Gastroesophageal sphincter (tissue), 4 donors: Measurements from ENCODE around the gene SESN2. TPM values are rescaled to one million over a fixed set of nuclear protein-coding genes. Genes with fewer than 3 reads are reported as not detected.

Experiments used
- ATAC-seq: fragments of 150-250 bp; one replicate; pipeline ENCODE4 v1.9.1; 2016; ENCODE audit warnings: mild to moderate bottlenecking, moderate library complexity
- H3K27ac ChIP-seq, 4 donors: fragments of 200-600 bp; sonication (generic) in 3 of 4; 1 replicate in 3 of 4; 2 replicates in 1 of 4; pipeline ENCODE4 v1.5.1; 2016 to 2019
- H3K27me3 ChIP-seq: fragments of 200-600 bp; sonication (generic); one replicate; pipeline ENCODE4 v1.5.1; 2019
- H3K36me3 ChIP-seq, 2 donors: fragments of 200-600 bp; sonication (generic); one replicate each; pipeline ENCODE4 v1.5.1; 2019; ENCODE audit warnings: control low read depth in 1 of 2
- H3K4me1 ChIP-seq, 3 donors: fragments of 200-600 bp; sonication (generic); 1 replicate in 2 of 3; 2 replicates in 1 of 3; pipeline ENCODE4 v1.5.1; 2016 to 2019; ENCODE audit warnings: control low read depth in 2 of 3
- H3K4me3 ChIP-seq, 2 donors: fragments of 200-600 bp; sonication (generic); one replicate each; pipeline ENCODE4 v1.5.1; 2019; ENCODE audit warnings: mild to moderate bottlenecking in 1 of 2, moderate library complexity in 1 of 2
- H3K9me3 ChIP-seq, 3 donors: fragments of 200-600 bp; sonication (generic); one replicate each; pipeline ENCODE4 v1.5.1; 2017 to 2019; ENCODE audit warnings: control low read depth in 2 of 3
- CTCF ChIP-seq, 4 experiments: fragments of 200-600 bp in 2 of 4; fragments of 450-650 bp in 2 of 4; sonication (generic) in 1 of 4; IDR thresholded peaks; one replicate each; pipeline ENCODE4 v1.5.1; 2017 to 2019; ENCODE audit warnings: antibody characterized with exemption in 4 of 4, mild to moderate bottlenecking in 2 of 4, moderate library complexity in 2 of 4
- EP300 ChIP-seq: sonication (generic); formaldehyde crosslinking; IDR thresholded peaks from one replicate; pipeline ENCODE4 v1.6.1; 2017; ENCODE audit warnings: antibody characterized with exemption, mild to moderate bottlenecking
- POLR2A ChIP-seq, 2 donors: fragments of 450-650 bp; IDR thresholded peaks; one replicate each; pipeline ENCODE4 v1.6.1; 2017; ENCODE audit warnings: antibody characterized with exemption in 2 of 2, mild to moderate bottlenecking in 2 of 2, moderate library complexity in 1 of 2
- POLR2AphosphoS5 ChIP-seq: sonication (generic); formaldehyde crosslinking; IDR thresholded peaks from one replicate; pipeline ENCODE4 v1.6.1; 2017; ENCODE audit warnings: antibody characterized with exemption
- WGBS, 2 donors: methylation state at CpG; one replicate each; pipeline ENCODE4 v1.1.5; 2018; ENCODE audit warnings: low coverage in 1 of 2; 5-methylcytosine and 5-hydroxymethylcytosine counted together
- total RNA-seq, 4 donors: library from RNA; depleted of rRNA; stranded (reverse); fragments of >200 nt; gene quantifications; one replicate each; pipeline ENCODE4 v1.1.0, GENCODE V29; 2016

The SESN2 gene
- total RNA-seq = 1 to 10 TPM; 7.7 to 10.0 (median 8.3) TPM

DNA sequence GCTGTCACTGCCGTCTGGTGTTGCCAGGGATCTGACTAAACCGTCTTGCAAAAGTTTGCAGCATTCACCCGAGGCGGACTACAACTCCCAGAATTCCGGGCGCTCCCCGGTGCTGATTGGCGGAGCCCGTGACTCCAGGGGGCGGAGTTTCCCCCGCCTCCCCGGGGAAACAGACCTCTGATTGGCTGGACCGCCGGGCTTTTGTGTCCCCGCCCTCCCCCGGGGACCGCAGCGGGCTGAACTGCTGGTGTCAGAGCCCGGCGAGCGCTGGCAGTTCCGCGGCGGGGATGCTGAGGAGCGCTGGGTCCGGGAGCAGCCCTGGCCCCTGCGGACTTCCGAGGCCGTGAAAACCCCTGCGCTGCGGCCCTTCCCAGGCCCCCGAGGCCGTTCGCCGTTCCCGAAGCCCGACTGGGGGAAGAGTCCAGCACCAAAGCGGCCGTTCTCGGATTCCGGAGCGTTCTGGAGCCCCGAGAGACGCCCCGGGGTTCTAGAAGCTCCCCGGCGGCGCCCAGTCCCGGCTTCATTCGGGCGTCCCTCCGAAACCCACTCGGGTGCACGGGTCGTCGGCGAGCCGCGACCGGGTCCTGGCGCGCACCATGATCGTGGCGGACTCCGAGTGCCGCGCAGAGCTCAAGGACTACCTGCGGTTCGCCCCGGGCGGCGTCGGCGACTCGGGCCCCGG is at the start of gene SESN2:
Gene SESN2, plus strand, starts transcription at position 267 of the 682 bp plus-strand sequence. Its CDS starts 330 bp downstream, at position 597.
- Histone ChIP-seq H3K36me3 (no peaks in the 10 kb centered on the region), H3K9me3 (no peaks in the 10 kb centered on the region), H3K4me3 (peak within 1 kb of the TSS; percentile 62 to 77), H3K27ac (peak within 1 kb of the TSS; percentile 71 to 99 (median 96)), H3K27me3 (no peaks in the 10 kb centered on the region), H3K4me1 (peaks cover 0 to 40% (median 10%) of the 10 kb centered on the region in 3 donors)
- ATAC-seq = peak; percentile 97
- no CpG with 5 or more reads among the region's 76 CpGs for WGBS, 2 donors
- no peak for TF ChIP-seq EP300
- no peak for TF ChIP-seq CTCF (IDR thresholded peaks at IDR 0.05)
- peak; percentile 97 to 98 for TF ChIP-seq POLR2A (IDR thresholded peaks at IDR 0.05)
- peak; percentile 98 for TF ChIP-seq POLR2AphosphoS5

GRCh38 chr1:28209700-28210099 is 49.6 kb upstream of the SESN2 start:
- ATAC-seq = no peak

GRCh38 chr1:28213315-28213714 is 46.0 kb upstream of the SESN2 start:
- no peak for ATAC-seq

More at GRCh38 chr1:28209700-28210099, 49.6 kb upstream of the SESN2 start:
- H3K4me3 ChIP-seq = no peak overlapping the region
- peaks cover 0 to 87% of the 10 kb centered on the region in 2 donors for H3K36me3 ChIP-seq
- no peaks in the 10 kb centered on the region for H3K27me3 ChIP-seq
- no peaks in the 10 kb centered on the region for H3K4me1 ChIP-seq
- H3K9me3 ChIP-seq = no peaks in the 10 kb centered on the region
- TF ChIP-seq POLR2AphosphoS5 = no peak
- TF ChIP-seq EP300 = no peak
- no peak for TF ChIP-seq POLR2A (IDR thresholded peaks at IDR 0.05)
- no peak for TF ChIP-seq CTCF (IDR thresholded peaks at IDR 0.05)
- WGBS, 2 donors = 54 to 60% methylated on average over 1 of the region's 1 CpG
- no peak overlapping the region for H3K27ac ChIP-seq

GRCh38 chr1:28229089-28229488 is 30.2 kb upstream of the SESN2 start:
- H3K36me3 ChIP-seq = peaks cover 0 to 64% of the 10 kb centered on the region in 2 donors

More at GRCh38 chr1:28213315-28213714, 46.0 kb upstream of the SESN2 start:
- no peak overlapping the region for H3K4me3 ChIP-seq
- 65 to 82% methylated on average over 1 to 2 of the region's 2 CpGs for WGBS, 2 donors
- TF ChIP-seq POLR2A (IDR thresholded peaks at IDR 0.05) = no peak
- no peak for TF ChIP-seq CTCF (IDR thresholded peaks at IDR 0.05)
- no peak for TF ChIP-seq POLR2AphosphoS5
- TF ChIP-seq EP300 = no peak
- no peaks in the 10 kb centered on the region for H3K27me3 ChIP-seq
- no peaks in the 10 kb centered on the region for H3K9me3 ChIP-seq
- H3K4me1 ChIP-seq = no peaks in the 10 kb centered on the region
- H3K27ac ChIP-seq = no peak overlapping the region
- H3K36me3 ChIP-seq = peaks cover 0 to 77% of the 10 kb centered on the region in 2 donors

More at GRCh38 chr1:28229089-28229488, 30.2 kb upstream of the SESN2 start:
- ATAC-seq = no peak
- H3K9me3 ChIP-seq = no peaks in the 10 kb centered on the region
- no peak overlapping the region for H3K27ac ChIP-seq
- no peaks in the 10 kb centered on the region for H3K27me3 ChIP-seq
- no peak overlapping the region for H3K4me3 ChIP-seq
- TF ChIP-seq POLR2A (IDR thresholded peaks at IDR 0.05) (no peak), CTCF (IDR thresholded peaks at IDR 0.05) (no peak)
- H3K4me1 ChIP-seq = peaks cover 0 to 42% (median 16%) of the 10 kb centered on the region in 3 donors
